ENCODE measurements around the gene LAMB3.

DNA sequence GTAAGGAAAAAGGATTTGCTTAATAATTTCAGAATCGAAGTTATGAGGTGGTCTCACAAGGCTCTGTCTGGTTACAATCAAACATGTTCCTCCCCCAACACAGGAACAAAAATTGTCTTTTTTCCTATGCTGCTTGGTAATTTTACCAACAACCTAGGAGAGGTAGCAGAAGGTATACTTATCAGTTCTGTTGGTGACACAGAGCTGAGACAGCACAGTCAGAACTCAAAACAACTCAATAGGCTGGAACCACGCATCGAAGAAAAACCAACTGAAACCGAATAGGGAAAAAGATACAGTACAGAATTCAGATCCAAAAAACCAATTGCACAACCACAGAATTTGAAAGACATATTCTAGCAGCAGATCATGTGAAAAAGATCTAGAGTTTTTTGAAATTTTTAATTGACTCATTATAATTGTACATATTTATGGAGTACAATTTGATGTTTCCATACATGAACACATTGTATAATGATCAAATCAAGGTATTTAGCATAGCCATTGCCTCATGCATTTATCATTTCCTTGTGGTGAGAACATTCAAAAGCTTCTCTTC, 26.8 kb upstream of the LAMB3 start:
- TF ChIP-seq, protein P1, sequence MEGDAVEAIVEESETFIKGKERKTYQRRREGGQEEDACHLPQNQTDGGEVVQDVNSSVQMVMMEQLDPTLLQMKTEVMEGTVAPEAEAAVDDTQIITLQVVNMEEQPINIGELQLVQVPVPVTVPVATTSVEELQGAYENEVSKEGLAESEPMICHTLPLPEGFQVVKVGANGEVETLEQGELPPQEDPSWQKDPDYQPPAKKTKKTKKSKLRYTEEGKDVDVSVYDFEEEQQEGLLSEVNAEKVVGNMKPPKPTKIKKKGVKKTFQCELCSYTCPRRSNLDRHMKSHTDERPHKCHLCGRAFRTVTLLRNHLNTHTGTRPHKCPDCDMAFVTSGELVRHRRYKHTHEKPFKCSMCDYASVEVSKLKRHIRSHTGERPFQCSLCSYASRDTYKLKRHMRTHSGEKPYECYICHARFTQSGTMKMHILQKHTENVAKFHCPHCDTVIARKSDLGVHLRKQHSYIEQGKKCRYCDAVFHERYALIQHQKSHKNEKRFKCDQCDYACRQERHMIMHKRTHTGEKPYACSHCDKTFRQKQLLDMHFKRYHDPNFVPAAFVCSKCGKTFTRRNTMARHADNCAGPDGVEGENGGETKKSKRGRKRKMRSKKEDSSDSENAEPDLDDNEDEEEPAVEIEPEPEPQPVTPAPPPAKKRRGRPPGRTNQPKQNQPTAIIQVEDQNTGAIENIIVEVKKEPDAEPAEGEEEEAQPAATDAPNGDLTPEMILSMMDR (IDR thresholded peaks at IDR 0.05 in 8 of 11, conservative IDR thresholded peaks at IDR 0.05 in 3 of 11) = no peak
- TF ChIP-seq POLR2A (IDR thresholded peaks at IDR 0.05) (no peak), POLR2AphosphoS5 (IDR thresholded peaks at IDR 0.05) (no peak)

Data from spleen (tissue), 7 donors.